ENCODE measurements around the gene SEC61A1.

SEC61A1 gene

GRCh38 chr3:128066676-128067075 is 14.4 kb downstream of the SEC61A1 start:
- no peak for TF ChIP-seq CTCF (IDR thresholded peaks at IDR 0.05; ENCODE audit: low read depth, low read length)
- H3K4me3 ChIP-seq (ENCODE audit: low read depth, low read length): no peak overlapping the region

- no peak overlapping the region for H3K4me3 ChIP-seq (ENCODE audit: low read depth, low read length)
- TF ChIP-seq CTCF (IDR thresholded peaks at IDR 0.05; ENCODE audit: low read depth, low read length): no peak
Measured at GRCh38 chr3:128067489-128067888, 15.3 kb downstream of the SEC61A1 start.

GRCh38 chr3:128068156-128068620 is 16.0 kb downstream of the SEC61A1 start:
- H3K4me3 ChIP-seq (ENCODE audit: low read depth, low read length): no peak overlapping the region
- peak; percentile 64 for TF ChIP-seq CTCF (IDR thresholded peaks at IDR 0.05; ENCODE audit: low read depth, low read length)

GRCh38 chr3:128069271-128069670 is 17.0 kb downstream of the SEC61A1 start:
- H3K4me3 ChIP-seq (ENCODE audit: low read depth, low read length): no peak overlapping the region
- no peak for TF ChIP-seq CTCF (IDR thresholded peaks at IDR 0.05; ENCODE audit: low read depth, low read length)

GRCh38 chr3:128070898-128071591 is 18.8 kb downstream of the SEC61A1 start:
- no peak for TF ChIP-seq CTCF (IDR thresholded peaks at IDR 0.05; ENCODE audit: low read depth, low read length)

GRCh38 chr3:128071771-128072453 is 19.7 kb downstream of the SEC61A1 start:
- H3K4me3 ChIP-seq (ENCODE audit: low read depth, low read length): no peak overlapping the region
- no peak for TF ChIP-seq CTCF (IDR thresholded peaks at IDR 0.05; ENCODE audit: low read depth, low read length)

More at GRCh38 chr3:128070898-128071591, 18.8 kb downstream of the SEC61A1 start:
- no peak overlapping the region for H3K4me3 ChIP-seq (ENCODE audit: low read depth, low read length)
